AG04449 (cell line): Measurements from ENCODE around the gene HES6.

Source experiments
- CTCF ChIA-PET: fragments of 350-600 bp; formaldehyde crosslinking; extraction: SDS; loops from one replicate; lab custom pipeline; 2021; ENCODE audit warnings: antibody characterized with exemption; lab: Yijun Ruan, JAX
- POLR2A ChIA-PET: fragments of 400-600, 350-600 bp; formaldehyde crosslinking; extraction: SDS; loops from one replicate; lab custom pipeline; 2020; ENCODE audit warnings: antibody characterized with exemption, inconsistent platforms; lab: Yijun Ruan, JAX
- DNase-seq: peaks from one replicate; pipeline ENCODE4 v3.0.0-alpha.2; 2010; ENCODE audit warnings: low read depth, low spot score
- H3K4me3 ChIP-seq: 2 replicates; pipeline ENCODE4 v1.5.1; 2011; ENCODE audit warnings: low read depth, mild to moderate bottlenecking, control low read depth, low read length
- CTCF ChIP-seq: IDR thresholded peaks from one replicate; pipeline ENCODE4 v1.5.1; 2011; ENCODE audit warnings: mild to moderate bottlenecking, moderate library complexity, low read length, control low read depth, inconsistent platforms; ENCODE audit not compliant: insufficient read depth; ENCODE audit errors: missing control alignments

HES6 gene

GRCh38 chr2:238236571-238236970 is 3.3 kb downstream of the HES6 start:
- POLR2A ChIA-PET = no interaction called here
- no peak overlapping the region for H3K4me3 ChIP-seq
- CTCF ChIA-PET = interaction anchor here (21.6 kb wide), 1 partner anchor 24 kb away, joined by 223 read pairs; no protein-coding TSS in a partner anchor
- TF ChIP-seq CTCF = no peak
- no peak for DNase-seq

GRCh38 chr2:238235856-238236255 is 4.0 kb downstream of the HES6 start:
- ChIA-PET CTCF (interaction anchor here (21.6 kb wide), 1 partner anchor 25 kb away, joined by 223 read pairs; no protein-coding TSS in a partner anchor), POLR2A (no interaction called here)
- no peak overlapping the region for H3K4me3 ChIP-seq
- TF ChIP-seq CTCF = no peak
- no peak for DNase-seq

DNA sequence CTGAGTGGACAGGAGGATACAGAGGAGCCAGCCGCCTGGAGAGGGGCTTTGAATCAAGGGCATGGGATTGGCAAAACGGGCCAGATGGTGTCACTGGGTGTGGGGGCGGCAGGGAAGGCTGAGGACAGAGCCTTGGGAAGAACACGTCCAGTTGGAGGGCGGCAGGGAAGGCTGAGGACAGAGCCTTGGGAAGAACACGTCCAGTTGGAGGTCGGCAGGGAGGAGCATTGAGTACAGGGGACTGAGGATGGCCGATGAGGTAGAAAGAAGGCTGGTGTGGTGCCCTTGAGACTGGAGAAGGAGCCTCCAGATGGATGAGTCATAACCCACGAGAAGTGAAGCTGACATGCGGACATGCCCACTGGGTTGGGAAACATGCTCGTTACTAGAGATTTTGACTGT is 4.5 kb downstream of the HES6 start:
- no peak for DNase-seq
- POLR2A ChIA-PET = no interaction called here
- no peak for TF ChIP-seq CTCF
- no peak overlapping the region for H3K4me3 ChIP-seq
- CTCF ChIA-PET = interaction anchor here (21.6 kb wide), 1 partner anchor 25 kb away, joined by 223 read pairs; no protein-coding TSS in a partner anchor

DNA sequence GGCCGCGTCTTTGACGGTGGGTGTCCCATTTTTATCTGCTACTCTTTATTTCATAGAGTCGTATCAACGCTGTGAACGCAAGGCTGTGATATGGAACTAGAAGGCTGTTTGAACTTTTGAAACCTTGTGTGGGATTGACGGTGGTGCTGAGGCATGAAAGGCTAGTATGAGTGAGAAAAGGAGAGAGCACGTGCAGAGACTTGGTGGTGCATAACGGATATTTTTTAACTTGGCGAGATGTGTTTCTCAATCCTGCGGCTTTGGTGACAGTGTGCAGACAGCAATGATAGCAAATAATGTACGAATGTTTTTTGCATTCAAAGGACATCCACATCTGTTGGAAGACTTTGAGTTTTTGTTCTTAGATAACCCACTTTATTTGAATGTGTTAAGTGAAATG is 6.2 kb downstream of the HES6 start:
- no peak overlapping the region for H3K4me3 ChIP-seq
- ChIA-PET POLR2A (no interaction called here), CTCF (no interaction called here)
- no peak for DNase-seq
- no peak for TF ChIP-seq CTCF

DNA sequence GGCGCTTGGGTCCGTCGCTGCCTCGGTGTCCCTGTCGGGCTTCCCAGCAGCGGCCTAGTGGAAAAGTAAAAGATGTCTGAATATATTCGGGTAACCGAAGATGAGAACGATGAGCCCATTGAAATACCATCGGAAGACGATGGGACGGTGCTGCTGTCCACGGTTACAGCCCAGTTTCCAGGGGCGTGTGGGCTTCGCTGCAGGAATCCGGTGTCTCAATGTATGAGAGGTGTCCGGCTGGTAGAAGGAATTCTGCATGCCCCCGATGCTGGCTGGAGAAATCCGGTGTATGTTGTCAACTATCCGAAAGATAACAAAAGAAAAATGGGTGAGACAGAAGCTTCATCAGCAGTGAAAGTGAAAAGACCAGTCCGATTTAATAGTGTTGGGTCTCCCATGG is 8.0 kb downstream of the HES6 start:
- POLR2A ChIA-PET = no interaction called here
- no peak overlapping the region for H3K4me3 ChIP-seq
- no peak for TF ChIP-seq CTCF
- CTCF ChIA-PET = interaction anchor here (0.6 to 0.8 kb wide), 2 partner anchors 33 to 202 kb away, joined by 3 read pairs; no protein-coding TSS in a partner anchor
- DNase-seq = no peak

GRCh38 chr2:238231251-238231793 is 8.5 kb downstream of the HES6 start:
- DNase-seq = no peak
- H3K4me3 ChIP-seq = peak overlapping the region; percentile 58

More at GRCh38 chr2:238231251-238231793, 8.5 kb downstream of the HES6 start:
- ChIA-PET CTCF (interaction anchor here (0.6 kb wide), 1 partner anchor 202 kb away, joined by 3 read pairs; no protein-coding TSS in a partner anchor), POLR2A (no interaction called here)
- no peak for TF ChIP-seq CTCF
